ENCODE data around the gene SERPINA5. TPM values are rescaled to one million over a fixed set of nuclear protein-coding genes. Genes with fewer than 3 reads are reported as not detected.
"Not testable (repeated sequence)": the region's sequence is repeated elsewhere in the genome, so short reads cannot be mapped to it uniquely, and the experiment has no call there.

Gene SERPINA5
- total RNA-seq, 1 experiment from 2014 or later, result 2.9 TPM

- no peak for DNase-seq (ENCODE audit: low read depth)
These were observed 7.5 kb upstream of the SERPINA5 start for GRCh38 chr14:94573475-94574277.

- no peak for DNase-seq (ENCODE audit: low read depth)
These were observed 6.9 kb upstream of the SERPINA5 start for GRCh38 chr14:94574336-94574735.

GRCh38 chr14:94575730-94576585, 5.3 kb upstream of the SERPINA5 start:
- DNase-seq (ENCODE audit: low read depth), result peak; percentile 18

GRCh38 chr14:94577472-94577871, 3.8 kb upstream of the SERPINA5 start:
- not testable (repeated sequence) for DNase-seq (ENCODE audit: low read depth)

GRCh38 chr14:94578712-94579111, 2.5 kb upstream of the SERPINA5 start:
- no peak for DNase-seq (ENCODE audit: low read depth)

GRCh38 chr14:94582199-94582750, 1.0 kb downstream of the SERPINA5 start:
- DNase-seq (ENCODE audit: low read depth), result no peak

- DNase-seq (ENCODE audit: low read depth), result no peak
These were observed 1.6 kb downstream of the SERPINA5 start for GRCh38 chr14:94582851-94583250.

GRCh38 chr14:94583557-94583956, 2.3 kb downstream of the SERPINA5 start:
- DNase-seq (ENCODE audit: low read depth), result no peak

GRCh38 chr14:94584591-94585280, 3.5 kb downstream of the SERPINA5 start:
- no peak for DNase-seq (ENCODE audit: low read depth)

GRCh38 chr14:94586635-94587034, 5.4 kb downstream of the SERPINA5 start:
- DNase-seq (ENCODE audit: low read depth), result no peak

GRCh38 chr14:94588311-94588710, 7.1 kb downstream of the SERPINA5 start:
- no peak for DNase-seq (ENCODE audit: low read depth)

- no peak for DNase-seq (ENCODE audit: low read depth)
These were observed 9.8 kb downstream of the SERPINA5 start for GRCh38 chr14:94591073-94591472.

GRCh38 chr14:94591871-94592270, 10.6 kb downstream of the SERPINA5 start:
- DNase-seq (ENCODE audit: low read depth), result no peak

- no peak for DNase-seq (ENCODE audit: low read depth)
These were observed 11.2 kb downstream of the SERPINA5 start for GRCh38 chr14:94592457-94592856.

- no peak for DNase-seq (ENCODE audit: low read depth)
These were observed 12.1 kb downstream of the SERPINA5 start for GRCh38 chr14:94593376-94593748.

- no peak for DNase-seq (ENCODE audit: low read depth)
These were observed 12.7 kb downstream of the SERPINA5 start for GRCh38 chr14:94593749-94594431.

- DNase-seq (ENCODE audit: low read depth), result no peak
These were observed 13.2 kb downstream of the SERPINA5 start for GRCh38 chr14:94594441-94594840.

GRCh38 chr14:94595912-94596311, 14.7 kb downstream of the SERPINA5 start:
- DNase-seq (ENCODE audit: low read depth), result no peak

- no peak for DNase-seq (ENCODE audit: low read depth)
These were observed 15.1 kb downstream of the SERPINA5 start for GRCh38 chr14:94596361-94596760.

- no peak for DNase-seq (ENCODE audit: low read depth)
These were observed 16.6 kb downstream of the SERPINA5 start for GRCh38 chr14:94597788-94598187.

- DNase-seq (ENCODE audit: low read depth), result no peak
These were observed 17.2 kb downstream of the SERPINA5 start for GRCh38 chr14:94598506-94598815.
